ENCODE measurements around the gene CYP2D6.
"Not testable (repeated sequence)": the region's sequence is repeated elsewhere in the genome, so short reads cannot be mapped to it uniquely, and the experiment has no call there.

DNA sequence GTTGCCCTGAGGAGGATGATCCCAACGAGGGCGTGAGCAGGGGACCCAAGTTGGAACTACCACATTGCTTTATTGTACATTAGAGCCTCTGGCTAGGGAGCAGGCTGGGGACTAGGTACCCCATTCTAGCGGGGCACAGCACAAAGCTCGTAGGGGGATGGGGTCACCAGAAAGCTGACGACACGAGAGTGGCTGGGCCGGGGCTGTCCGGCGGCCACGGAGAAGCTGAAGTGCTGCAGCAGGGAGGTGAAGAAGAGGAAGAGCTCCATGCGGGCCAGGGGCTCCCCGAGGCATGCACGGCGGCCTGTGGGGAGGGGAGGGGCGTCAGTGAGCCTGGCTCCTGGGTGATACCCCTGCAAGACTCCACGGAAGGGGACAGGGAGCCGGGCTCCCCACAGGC lies 9.5 kb upstream of the CYP2D6 start:
- not testable (repeated sequence) for TF ChIP-seq EZH2 (IDR thresholded peaks at IDR 0.05; ENCODE audit: borderline replicate concordance, low read depth, low read length, severe bottlenecking)
- TF ChIP-seq, protein P1, sequence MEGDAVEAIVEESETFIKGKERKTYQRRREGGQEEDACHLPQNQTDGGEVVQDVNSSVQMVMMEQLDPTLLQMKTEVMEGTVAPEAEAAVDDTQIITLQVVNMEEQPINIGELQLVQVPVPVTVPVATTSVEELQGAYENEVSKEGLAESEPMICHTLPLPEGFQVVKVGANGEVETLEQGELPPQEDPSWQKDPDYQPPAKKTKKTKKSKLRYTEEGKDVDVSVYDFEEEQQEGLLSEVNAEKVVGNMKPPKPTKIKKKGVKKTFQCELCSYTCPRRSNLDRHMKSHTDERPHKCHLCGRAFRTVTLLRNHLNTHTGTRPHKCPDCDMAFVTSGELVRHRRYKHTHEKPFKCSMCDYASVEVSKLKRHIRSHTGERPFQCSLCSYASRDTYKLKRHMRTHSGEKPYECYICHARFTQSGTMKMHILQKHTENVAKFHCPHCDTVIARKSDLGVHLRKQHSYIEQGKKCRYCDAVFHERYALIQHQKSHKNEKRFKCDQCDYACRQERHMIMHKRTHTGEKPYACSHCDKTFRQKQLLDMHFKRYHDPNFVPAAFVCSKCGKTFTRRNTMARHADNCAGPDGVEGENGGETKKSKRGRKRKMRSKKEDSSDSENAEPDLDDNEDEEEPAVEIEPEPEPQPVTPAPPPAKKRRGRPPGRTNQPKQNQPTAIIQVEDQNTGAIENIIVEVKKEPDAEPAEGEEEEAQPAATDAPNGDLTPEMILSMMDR (IDR thresholded peaks at IDR 0.05; ENCODE audit: borderline replicate concordance, extremely low read depth, low read length, poor library complexity, severe bottlenecking), result not testable (repeated sequence)
